GM18858 (cell line): ENCODE results near the gene HTR2C.

ENCODE experiments used
- ATAC-seq: cut with Tn5 transposase; IDR thresholded peaks from one replicate; pipeline ENCODE4 v1.9.1; 2021; ENCODE audit not compliant: unreplicated experiment

The HTR2C gene

DNA sequence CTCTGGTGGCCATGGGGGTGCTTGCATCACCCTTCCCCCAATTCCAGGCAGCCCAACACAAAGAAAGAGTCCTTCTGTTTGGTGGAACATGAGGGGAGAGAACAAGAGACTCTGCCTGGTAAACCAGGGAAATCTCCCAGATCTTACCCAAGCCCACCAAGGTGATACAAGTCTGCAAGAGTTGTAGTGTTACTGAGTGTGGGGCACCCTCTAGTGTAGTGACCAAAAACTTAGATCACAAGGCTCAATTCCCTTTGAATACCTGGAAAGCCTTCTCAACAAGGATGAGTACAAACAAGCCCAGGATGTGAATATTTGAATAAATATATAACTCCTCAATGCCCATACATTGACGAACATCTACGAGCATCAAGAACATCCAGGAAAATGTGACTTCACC is 368.8 kb downstream of the HTR2C start:
- no peak for ATAC-seq
